ENCODE data around the gene NKX3-2.
"Not testable (repeated sequence)": the region's sequence is repeated elsewhere in the genome, so short reads cannot be mapped to it uniquely, and the experiment has no call there.

The NKX3-2 gene

DNA sequence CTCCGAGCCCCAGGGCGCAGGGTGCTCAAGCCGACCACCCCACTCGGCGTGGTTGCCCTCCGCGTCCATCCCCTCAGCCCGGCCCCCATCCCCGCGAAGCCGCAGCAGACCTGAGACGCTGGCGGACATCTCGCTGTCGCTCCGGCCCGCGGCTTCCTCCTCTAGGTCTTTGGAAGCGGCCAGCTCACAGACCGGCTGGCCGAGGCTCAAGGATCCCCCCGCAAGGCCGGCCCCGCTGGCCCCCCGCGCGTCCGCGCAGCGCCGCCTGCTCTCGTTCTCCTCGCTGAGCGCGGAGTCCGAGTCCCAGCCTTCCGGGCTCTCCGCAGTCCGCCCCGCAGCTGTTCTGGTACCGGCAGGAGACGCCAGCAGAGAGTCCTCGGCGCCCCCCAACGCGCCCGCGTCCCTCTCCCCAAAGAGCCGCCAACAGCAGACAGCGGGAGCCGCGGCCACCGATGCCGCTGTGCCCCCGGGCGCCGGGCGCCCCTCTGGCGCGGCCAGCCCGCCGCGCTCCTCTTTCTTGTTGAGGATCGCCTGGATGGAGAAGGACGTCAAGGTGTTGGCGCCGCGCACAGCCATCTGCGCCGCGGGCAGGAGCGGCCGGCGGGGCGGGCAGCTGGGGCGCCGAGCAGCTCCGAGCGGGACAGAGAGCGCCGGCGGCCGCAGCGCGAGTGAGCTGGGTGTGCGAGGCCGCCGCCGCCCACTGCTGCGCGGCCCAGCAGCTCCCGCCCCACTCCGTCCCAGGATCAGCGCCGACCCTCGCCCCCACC lies at the start of gene NKX3-2:
Gene NKX3-2 (minus strand): TSS at position 670 of the 767 bp plus-strand sequence. CDS start 94 bp downstream, at position 576.
- no peak for DNase-seq

DNA sequence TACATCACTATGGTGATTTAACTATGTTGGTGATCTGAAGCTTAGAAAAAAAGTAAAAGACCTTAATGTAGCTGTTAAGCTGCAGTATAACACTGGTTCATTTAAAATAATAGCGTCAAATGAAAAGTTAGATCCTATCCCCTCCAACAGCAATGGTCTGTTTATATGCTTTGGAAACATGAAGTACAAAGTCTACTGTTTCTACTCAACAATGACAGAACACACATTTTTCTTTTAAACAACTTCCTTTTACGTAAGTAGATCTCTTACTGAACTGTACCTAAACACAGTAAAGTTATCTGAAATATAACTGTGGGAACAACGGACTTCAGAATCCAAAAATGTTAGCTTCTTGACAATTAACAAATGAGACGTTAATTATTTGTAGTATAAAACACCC lies 47.9 kb upstream of the NKX3-2 start:
- no peak for DNase-seq

GRCh38 chr4:13590766-13591165 lies 46.5 kb upstream of the NKX3-2 start:
- DNase-seq, result no peak

- no peak for DNase-seq
Measured at GRCh38 chr4:13588954-13589353, 44.6 kb upstream of the NKX3-2 start.

- DNase-seq, result no peak
Measured at GRCh38 chr4:13584481-13584880, 40.2 kb upstream of the NKX3-2 start.

- DNase-seq, result no peak
Measured at GRCh38 chr4:13580036-13580435, 35.7 kb upstream of the NKX3-2 start.

DNA sequence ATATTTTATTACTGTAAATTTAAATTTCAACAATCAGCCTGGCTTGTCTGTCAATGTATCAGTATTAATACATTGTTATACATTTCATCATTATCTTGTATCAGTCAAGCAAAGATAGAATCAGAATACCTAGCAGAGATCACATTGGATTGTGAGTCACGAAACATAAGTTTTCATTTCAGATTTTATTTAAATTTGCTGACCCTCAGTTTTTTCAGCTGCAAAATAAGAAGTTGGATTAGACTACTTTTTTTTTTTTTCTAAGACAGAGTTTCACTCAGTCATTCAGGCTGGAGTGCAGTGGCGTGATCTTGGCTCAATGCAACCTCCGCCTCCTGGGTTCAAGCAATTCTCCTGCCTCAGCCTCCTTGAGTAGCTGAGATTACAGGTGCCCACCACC lies 33.4 kb upstream of the NKX3-2 start:
- DNase-seq, result no peak

GRCh38 chr4:13570916-13571315 lies 26.6 kb upstream of the NKX3-2 start:
- DNase-seq, result no peak

DNA sequence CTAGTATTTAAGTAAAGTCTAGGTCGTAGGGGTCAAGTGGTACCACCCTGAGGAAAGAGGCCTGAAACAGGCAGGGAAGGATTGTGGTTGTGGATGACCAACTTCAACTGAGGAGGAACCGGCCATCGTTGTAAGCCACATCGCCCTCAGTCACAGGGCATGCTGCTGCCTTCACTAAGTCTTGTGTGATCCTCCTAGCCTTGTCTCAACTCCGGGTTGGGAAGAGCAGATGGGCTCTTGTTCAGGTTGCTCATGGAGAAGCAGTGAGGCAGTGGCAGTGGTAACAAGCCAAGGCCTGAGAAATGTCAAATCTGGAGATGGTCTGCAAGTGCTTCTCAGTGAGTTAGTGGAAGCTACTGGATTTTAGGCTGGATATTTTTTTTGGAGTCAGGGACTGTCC lies 22.8 kb upstream of the NKX3-2 start:
- DNase-seq, result no peak

- DNase-seq, result no peak
Measured at GRCh38 chr4:13562876-13563275, 18.6 kb upstream of the NKX3-2 start.

DNA sequence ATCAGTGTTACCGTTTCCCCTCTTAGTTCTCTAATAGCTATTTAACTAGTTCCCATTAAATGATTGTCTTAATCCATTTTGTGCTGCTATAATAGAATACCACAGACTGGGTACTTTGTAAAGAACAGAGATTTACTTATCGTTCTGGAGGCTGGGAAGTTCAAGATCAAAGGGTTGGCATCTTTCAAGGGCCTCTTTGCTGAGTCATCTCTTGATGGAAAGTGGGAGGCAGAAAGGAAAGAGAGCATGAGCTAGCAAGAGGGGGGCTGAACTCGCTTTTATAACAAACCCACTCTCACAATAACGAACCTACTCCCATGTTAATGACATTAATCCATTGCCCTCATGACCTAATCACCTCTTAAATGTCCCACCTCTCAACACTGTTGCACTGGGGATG lies 17.4 kb upstream of the NKX3-2 start:
- no peak for DNase-seq

GRCh38 chr4:13560111-13560510 lies 15.8 kb upstream of the NKX3-2 start:
- DNase-seq, result not testable (repeated sequence)

DNA sequence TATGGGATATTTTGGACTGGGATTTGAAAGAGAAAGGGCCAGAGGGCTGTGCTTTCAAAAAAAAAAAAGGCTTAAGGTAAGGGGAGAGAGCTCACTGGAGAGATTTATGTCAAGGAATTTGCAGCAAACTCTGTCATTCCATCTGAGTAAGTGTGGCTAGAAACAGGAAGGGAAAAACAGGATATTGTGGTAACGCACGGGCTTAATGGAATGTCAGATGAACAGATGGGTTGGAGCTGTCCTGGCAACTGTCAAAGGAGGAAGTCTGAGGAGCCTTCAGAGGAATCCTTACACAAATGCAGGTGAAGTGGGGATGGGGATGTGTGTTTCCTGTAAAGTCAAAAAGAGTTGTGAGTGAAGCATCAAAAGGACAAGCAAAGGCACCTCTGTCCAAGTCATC lies 15.1 kb upstream of the NKX3-2 start:
- DNase-seq, result no peak

GRCh38 chr4:13558881-13559280 lies 14.6 kb upstream of the NKX3-2 start:
- DNase-seq, result no peak

DNA sequence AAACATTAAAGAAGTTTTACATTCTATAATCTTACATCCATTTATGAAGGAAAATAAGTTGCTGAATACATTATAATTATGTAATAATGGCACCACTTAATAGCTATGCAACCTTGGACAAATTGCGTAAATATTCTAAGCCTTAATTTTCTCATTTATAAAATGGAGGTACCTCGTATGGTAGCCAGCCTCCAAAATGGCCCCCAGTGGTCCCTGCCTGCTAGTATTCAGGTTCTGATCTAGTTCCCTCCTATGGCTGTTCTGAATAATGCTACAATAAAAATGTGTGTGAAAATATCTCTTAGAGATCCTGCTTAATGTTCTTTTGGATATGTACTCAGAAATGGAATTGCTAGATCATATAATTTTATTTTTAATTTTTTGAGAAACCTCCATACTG lies 11.0 kb upstream of the NKX3-2 start:
- no peak for DNase-seq

DNA sequence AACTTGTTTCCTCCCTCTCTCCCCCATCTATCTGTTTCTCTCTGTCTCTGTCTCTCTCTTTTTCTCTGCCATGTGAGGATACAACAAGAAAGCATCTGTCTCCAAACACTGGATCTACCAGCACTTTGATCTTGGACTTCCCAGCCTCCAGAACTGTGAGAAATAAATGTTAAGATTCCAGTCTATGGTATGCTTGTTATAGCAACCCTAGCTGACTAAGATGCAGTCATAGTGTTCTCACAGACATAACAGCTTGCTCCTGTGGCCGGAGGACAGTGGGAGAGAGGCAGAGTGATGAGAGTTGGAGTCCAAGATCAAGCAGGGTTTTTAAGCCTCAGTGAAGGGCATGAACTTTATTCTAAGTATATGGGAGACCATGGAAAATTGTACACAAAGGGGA lies 8.8 kb upstream of the NKX3-2 start:
- no peak for DNase-seq

GRCh38 chr4:13548984-13549546 lies 4.8 kb upstream of the NKX3-2 start:
- peak in 11 of 14 donors; percentile 2 to 72 (median 38) for DNase-seq

DNA sequence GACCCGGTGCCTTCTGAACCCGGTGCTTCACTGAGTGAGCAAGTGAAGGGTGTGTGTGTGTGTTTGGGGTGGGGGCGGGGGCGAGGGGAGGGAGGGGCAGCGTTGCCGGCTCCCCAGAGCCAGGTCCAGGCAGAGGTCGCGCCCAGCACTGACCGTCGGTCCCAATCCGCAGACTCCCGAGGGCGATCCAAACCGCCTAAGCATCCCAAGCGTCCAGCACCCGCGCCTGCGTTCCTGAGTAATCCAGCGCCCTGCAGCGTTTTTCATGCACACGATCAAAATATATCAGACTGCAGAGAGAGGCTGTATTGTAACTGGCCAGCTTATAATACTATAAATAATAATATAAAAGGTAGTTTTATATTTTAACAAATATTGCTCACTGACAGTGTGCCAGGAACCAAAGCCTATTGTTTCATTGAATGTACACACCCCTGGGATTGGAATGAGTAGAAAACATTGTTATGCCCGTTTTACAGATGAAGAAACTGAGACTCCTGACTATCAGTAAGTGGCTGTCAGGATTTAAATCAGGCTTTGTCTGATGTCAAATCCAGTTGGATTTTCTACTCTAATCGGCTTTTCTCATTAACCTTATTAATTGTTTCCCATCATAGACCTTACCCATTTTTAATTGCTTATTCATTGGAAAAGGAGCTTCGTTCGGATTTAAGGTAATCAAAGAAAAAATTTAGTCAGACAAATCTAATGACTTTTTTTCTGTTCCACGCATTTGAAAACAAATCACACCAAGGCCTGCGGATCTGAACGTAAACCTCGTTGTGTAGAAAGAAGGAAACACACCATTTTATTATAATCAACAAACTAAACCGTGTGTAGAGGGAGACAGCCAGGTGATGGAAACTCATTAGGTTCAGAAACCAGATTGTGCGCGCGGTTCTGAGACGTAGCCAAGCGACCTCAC lies 4.0 kb upstream of the NKX3-2 start:
- DNase-seq, result no peak

DNA sequence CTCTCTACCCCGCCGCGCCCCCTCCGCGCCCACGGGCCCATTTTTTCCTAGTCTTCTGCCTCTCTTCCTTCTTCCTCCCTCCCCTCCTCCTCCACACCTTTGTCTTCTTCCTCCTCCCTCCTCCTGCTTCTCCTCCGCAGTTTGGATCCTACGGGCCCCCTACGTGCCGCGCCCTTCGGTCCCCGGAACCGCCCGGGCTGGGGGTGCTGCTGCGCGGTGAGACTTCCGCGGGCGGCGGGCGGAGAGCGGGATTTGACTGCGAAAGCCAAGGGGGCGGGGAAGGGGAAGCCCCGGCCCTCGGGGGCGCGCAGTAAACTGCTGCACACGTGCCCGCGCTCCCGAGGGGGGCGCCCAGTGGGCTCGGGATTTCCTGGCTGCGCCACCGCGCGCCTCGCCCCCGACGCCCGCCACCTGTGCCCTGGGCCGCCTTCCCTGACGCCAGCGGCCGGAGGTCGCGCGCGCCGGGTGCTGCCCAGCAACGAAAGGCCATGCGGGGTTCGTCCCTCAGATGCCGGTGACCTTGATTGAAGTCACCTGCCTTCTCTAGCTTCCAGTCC lies 3.3 kb upstream of the NKX3-2 start:
- DNase-seq, result no peak

DNA sequence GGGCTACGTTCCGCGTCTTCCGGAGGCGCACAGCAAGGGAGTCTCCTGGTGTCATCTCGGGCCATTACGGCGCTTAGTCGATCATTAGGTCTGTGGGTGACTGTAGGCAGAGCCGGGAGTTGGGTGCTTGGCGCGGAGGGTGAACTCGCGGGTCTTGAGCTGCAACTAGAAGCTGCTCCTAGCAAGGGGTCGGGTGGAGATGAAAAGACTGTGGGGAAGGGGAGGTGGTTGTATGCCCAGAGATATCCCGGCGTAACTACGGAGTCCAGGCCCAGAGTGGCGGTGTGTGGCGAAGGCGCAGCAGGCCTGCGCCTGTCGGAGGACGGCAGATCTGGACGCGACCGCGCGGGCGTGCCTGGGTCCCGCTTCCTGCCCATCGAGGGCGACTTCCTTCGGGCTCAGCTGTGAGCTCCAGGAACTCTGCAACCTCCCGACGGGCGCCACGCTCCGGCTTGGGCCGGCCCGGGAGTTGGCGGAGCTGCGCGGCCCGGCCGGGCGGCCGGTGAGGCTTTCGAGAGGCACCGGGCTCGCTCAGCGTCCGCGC lies 2.7 kb upstream of the NKX3-2 start:
- no peak for DNase-seq

- no peak for DNase-seq
Measured at GRCh38 chr4:13546142-13546940, 2.0 kb upstream of the NKX3-2 start.

DNA sequence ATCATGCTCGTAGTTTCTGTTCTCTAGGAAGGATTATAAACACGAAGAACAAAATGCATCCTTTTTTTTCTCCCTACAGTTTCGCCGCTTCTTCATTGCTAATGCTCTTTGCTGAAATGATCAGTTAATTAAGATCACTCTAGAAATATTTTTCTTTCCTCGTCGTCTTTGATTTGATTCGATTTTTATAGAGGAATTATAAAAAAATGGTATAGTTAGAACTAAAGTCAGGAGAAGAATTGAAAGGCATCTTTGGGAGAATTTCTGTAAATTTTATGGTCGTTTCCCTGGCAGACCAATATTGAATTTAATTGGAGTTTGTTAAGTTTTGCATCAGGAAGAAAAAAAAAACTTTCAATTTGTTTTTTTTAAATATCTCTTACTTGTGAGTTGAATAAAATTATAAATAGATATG lies 1.1 kb upstream of the NKX3-2 start:
- no peak for DNase-seq
